Astrocyte (in vitro differentiated cells and primary cell): ENCODE measurements around the gene SCART1. TPM values are rescaled to one million over a fixed set of nuclear protein-coding genes. Genes with fewer than 3 reads are reported as not detected.
"Not testable (repeated sequence)": the region's sequence is repeated elsewhere in the genome, so short reads cannot be mapped to it uniquely, and the experiment has no call there.

ENCODE experiments used
- DNase-seq: peaks from one replicate; pipeline ENCODE4 v3.0.0-alpha.2; 2010; ENCODE audit warnings: low read depth
- FAIRE-seq: peaks from 2 replicates; lab custom pipeline; 2011; peaks lifted over from hg19 to GRCh38; lab: Jason Lieb, UNC
- H2AFZ ChIP-seq: 2 replicates; pipeline ENCODE4 v1.6.0; 2012; ENCODE audit warnings: low read depth, low read length, inconsistent platforms
- H3K27ac ChIP-seq: 2 replicates; pipeline ENCODE4 v1.5.1; 2011; ENCODE audit warnings: low read depth, low read length, inconsistent platforms
- H3K27me3 ChIP-seq: 2 replicates; pipeline ENCODE4 v1.6.0; 2011; ENCODE audit warnings: low read length, inconsistent platforms; ENCODE audit not compliant: insufficient read depth
- H3K36me3 ChIP-seq: 2 replicates; pipeline ENCODE4 v1.5.1; 2011; ENCODE audit warnings: low read length, inconsistent platforms; ENCODE audit not compliant: insufficient read depth
- H3K4me1 ChIP-seq: 2 replicates; pipeline ENCODE4 v1.5.1; 2011; ENCODE audit warnings: low read length, inconsistent platforms; ENCODE audit not compliant: insufficient read depth
- H3K4me2 ChIP-seq: 2 replicates; pipeline ENCODE4 v1.6.0; 2012; ENCODE audit warnings: low read length, inconsistent platforms
- H3K4me3 ChIP-seq: 2 replicates; pipeline ENCODE4 v1.5.1; 2011; ENCODE audit warnings: low read depth, mild to moderate bottlenecking, low read length, inconsistent platforms; ENCODE audit not compliant: insufficient read depth
- H3K79me2 ChIP-seq: 2 replicates; pipeline ENCODE4 v1.6.0; 2012; ENCODE audit warnings: mild to moderate bottlenecking, low read length, inconsistent platforms; ENCODE audit not compliant: insufficient read depth
- H3K9ac ChIP-seq: 2 replicates; pipeline ENCODE4 v1.6.0; 2012; ENCODE audit warnings: mild to moderate bottlenecking, low read length, inconsistent platforms
- H3K9me3 ChIP-seq: 2 replicates; pipeline ENCODE4 v1.5.1; 2012; ENCODE audit warnings: low read depth, mild to moderate bottlenecking, low read length, inconsistent platforms; ENCODE audit not compliant: insufficient read depth
- H4K20me1 ChIP-seq: 2 replicates; pipeline ENCODE4 v1.6.0; 2012; ENCODE audit warnings: low read length, inconsistent platforms; ENCODE audit not compliant: insufficient read depth
- H3K27ac Mint-ChIP-seq: one replicate; pipeline ENCODE4 v1.8.0; 2021; ENCODE audit warnings: mild to moderate bottlenecking, mixed read lengths; ENCODE audit not compliant: unreplicated experiment
- H3K27me3 Mint-ChIP-seq: one replicate; pipeline ENCODE4 v1.8.0; 2021; ENCODE audit warnings: low read depth, mixed read lengths; ENCODE audit not compliant: unreplicated experiment
- H3K36me3 Mint-ChIP-seq: one replicate; pipeline ENCODE4 v1.8.0; 2021; ENCODE audit warnings: low read depth, mixed read lengths; ENCODE audit not compliant: unreplicated experiment
- H3K4me1 Mint-ChIP-seq: one replicate; pipeline ENCODE4 v1.8.0; 2021; ENCODE audit warnings: low read depth, mixed read lengths; ENCODE audit not compliant: unreplicated experiment
- H3K4me3 Mint-ChIP-seq: one replicate; pipeline ENCODE4 v1.8.0; 2021; ENCODE audit warnings: mild to moderate bottlenecking, moderate library complexity, mixed read lengths; ENCODE audit not compliant: unreplicated experiment
- H3K9me3 Mint-ChIP-seq: one replicate; pipeline ENCODE4 v1.8.0; 2021; ENCODE audit warnings: mild to moderate bottlenecking, mixed read lengths; ENCODE audit not compliant: unreplicated experiment
- CTCF ChIP-seq: IDR thresholded peaks from 2 replicates; pipeline ENCODE4 v1.5.1; 2011; ENCODE audit warnings: low read depth, mild to moderate bottlenecking, inconsistent platforms, low read length, moderate library complexity; ENCODE audit not compliant: insufficient read depth
- EZH2 ChIP-seq: IDR thresholded peaks from 2 replicates; pipeline ENCODE4 v1.6.1; 2012; ENCODE audit warnings: mild to moderate bottlenecking, low read length, inconsistent platforms; ENCODE audit not compliant: insufficient read depth
- total RNA-seq: library from RNA; stranded (reverse); gene quantifications from 2 replicates; pipeline ENCODE4 v1.2.1, GENCODE V29; 2021

The SCART1 gene
- total RNA-seq, 1 donor from 2014 or later = 0.50 TPM

- H3K4me3 Mint-ChIP-seq = no peak overlapping the region
- no peak overlapping the region for H3K4me3 ChIP-seq
- no peaks in the 10 kb centered on the region for H3K4me1 ChIP-seq
- FAIRE-seq (no peak), DNase-seq (no peak)
- no peaks in the 10 kb centered on the region for H3K79me2 ChIP-seq
- no peak overlapping the region for H3K9ac ChIP-seq
- H3K9me3 Mint-ChIP-seq = peaks cover 17% of the 10 kb centered on the region
- TF ChIP-seq CTCF = no peak
- peaks cover 5% of the 10 kb centered on the region for H3K27me3 Mint-ChIP-seq
- peaks cover 4% of the 10 kb centered on the region for H4K20me1 ChIP-seq
- no peak overlapping the region for H3K27ac ChIP-seq
- no peaks in the 10 kb centered on the region for H3K27me3 ChIP-seq
- no peak overlapping the region for H3K27ac Mint-ChIP-seq
- H3K4me2 ChIP-seq = no peak overlapping the region
- peaks cover 4% of the 10 kb centered on the region for H3K36me3 Mint-ChIP-seq
- no peaks in the 10 kb centered on the region for H3K9me3 ChIP-seq
- peaks cover 4% of the 10 kb centered on the region for H3K4me1 Mint-ChIP-seq
- H3K36me3 ChIP-seq = no peaks in the 10 kb centered on the region
- no peak overlapping the region for H2AFZ ChIP-seq
These were observed 13.0 kb upstream of the SCART1 start for GRCh38 chr10:133440633-133441285.

- peaks cover 17% of the 10 kb centered on the region for H3K9me3 Mint-ChIP-seq
- not testable (repeated sequence) for H2AFZ ChIP-seq, H3K27me3 ChIP-seq, H3K36me3 ChIP-seq, H4K20me1 ChIP-seq, H3K4me3 Mint-ChIP-seq, H3K4me3 ChIP-seq, H3K27me3 Mint-ChIP-seq, H3K27ac ChIP-seq, H3K4me2 ChIP-seq, FAIRE-seq, H3K9ac ChIP-seq, H3K36me3 Mint-ChIP-seq, H3K4me1 Mint-ChIP-seq, H3K9me3 ChIP-seq, H3K27ac Mint-ChIP-seq, H3K4me1 ChIP-seq, H3K79me2 ChIP-seq, DNase-seq
These were observed 12.4 kb upstream of the SCART1 start for GRCh38 chr10:133441356-133441755.

GRCh38 chr10:133441780-133442179 lies 12.0 kb upstream of the SCART1 start:
- H3K27me3 Mint-ChIP-seq = peaks cover 5% of the 10 kb centered on the region
- no peak for FAIRE-seq
- no peak overlapping the region for H3K9ac ChIP-seq

More at GRCh38 chr10:133441780-133442179, 12.0 kb upstream of the SCART1 start:
- H3K4me1 ChIP-seq = no peaks in the 10 kb centered on the region
- no peak for TF ChIP-seq EZH2
- TF ChIP-seq CTCF = no peak
- no peak overlapping the region for H3K27ac ChIP-seq
- no peak overlapping the region for H2AFZ ChIP-seq
- no peaks in the 10 kb centered on the region for H3K79me2 ChIP-seq
- no peak for DNase-seq
- Mint-ChIP-seq H3K27ac (no peak overlapping the region), H3K4me3 (no peak overlapping the region), H3K4me1 (peaks cover 4% of the 10 kb centered on the region), H3K36me3 (peaks cover 7% of the 10 kb centered on the region), H3K9me3 (peaks cover 20% of the 10 kb centered on the region)
- H3K4me3 ChIP-seq = no peak overlapping the region
- no peaks in the 10 kb centered on the region for H3K27me3 ChIP-seq
- H4K20me1 ChIP-seq = peaks cover 4% of the 10 kb centered on the region
- H3K4me2 ChIP-seq = no peak overlapping the region
- H3K36me3 ChIP-seq = no peaks in the 10 kb centered on the region
- H3K9me3 ChIP-seq = no peaks in the 10 kb centered on the region
